ENCODE data around the gene OR10G8.
"Not testable (repeated sequence)": the region's sequence is repeated elsewhere in the genome, so short reads cannot be mapped to it uniquely, and the experiment has no call there.

Gene OR10G8, protein sequence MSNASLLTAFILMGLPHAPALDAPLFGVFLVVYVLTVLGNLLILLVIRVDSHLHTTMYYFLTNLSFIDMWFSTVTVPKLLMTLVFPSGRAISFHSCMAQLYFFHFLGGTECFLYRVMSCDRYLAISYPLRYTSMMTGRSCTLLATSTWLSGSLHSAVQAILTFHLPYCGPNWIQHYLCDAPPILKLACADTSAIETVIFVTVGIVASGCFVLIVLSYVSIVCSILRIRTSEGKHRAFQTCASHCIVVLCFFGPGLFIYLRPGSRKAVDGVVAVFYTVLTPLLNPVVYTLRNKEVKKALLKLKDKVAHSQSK

GRCh38 chr11:124026498-124026897, at the start of gene OR10G8:
OR10G8 (plus strand) TSS chr11:124026798; CDS start chr11:124029623, 2,825 bp downstream.
- no peak within 1 kb of the TSS for H3K9ac ChIP-seq (ENCODE audit: low read length)
- no peak within 1 kb of the TSS for H3K4me3 ChIP-seq (ENCODE audit: low read depth, low read length)
- no peaks in the 10 kb centered on the region for H3K4me1 ChIP-seq (ENCODE audit: control insufficient read depth, insufficient read depth, low read length)
- H3K27ac ChIP-seq (ENCODE audit: low read depth, low read length), result no peak within 1 kb of the TSS
- H3K9me3 ChIP-seq (ENCODE audit: control insufficient read depth, insufficient read depth, low read depth, low read length), result no peaks in the 10 kb centered on the region
- H3K27me3 ChIP-seq (ENCODE audit: control insufficient read depth, insufficient read depth, low read length), result no peaks in the 10 kb centered on the region
- H3K36me3 ChIP-seq (ENCODE audit: control insufficient read depth, insufficient read depth, low read length), result no peaks in the 10 kb centered on the region

GRCh38 chr11:123977731-123978347, 48.8 kb upstream of the OR10G8 start, which contains the start of gene OR10S1:
OR10S1 (minus strand) TSS chr11:123977781; CDS start chr11:123977664, 117 bp downstream.
- Histone ChIP-seq H3K9me3 (ENCODE audit: control insufficient read depth, insufficient read depth, low read depth, low read length) (no peaks in the 10 kb centered on the region; the same call in 1 of the 2 replicates), H3K9ac (ENCODE audit: low read length) (no peak within 1 kb of the TSS), H3K36me3 (ENCODE audit: control insufficient read depth, insufficient read depth, low read length) (no peaks in the 10 kb centered on the region), H3K27me3 (ENCODE audit: control insufficient read depth, insufficient read depth, low read length) (no peaks in the 10 kb centered on the region), H3K27ac (ENCODE audit: low read depth, low read length) (no peak within 1 kb of the TSS), H3K4me3 (ENCODE audit: low read depth, low read length) (no peak within 1 kb of the TSS), H3K4me1 (ENCODE audit: control insufficient read depth, insufficient read depth, low read length) (no peaks in the 10 kb centered on the region)

DNA sequence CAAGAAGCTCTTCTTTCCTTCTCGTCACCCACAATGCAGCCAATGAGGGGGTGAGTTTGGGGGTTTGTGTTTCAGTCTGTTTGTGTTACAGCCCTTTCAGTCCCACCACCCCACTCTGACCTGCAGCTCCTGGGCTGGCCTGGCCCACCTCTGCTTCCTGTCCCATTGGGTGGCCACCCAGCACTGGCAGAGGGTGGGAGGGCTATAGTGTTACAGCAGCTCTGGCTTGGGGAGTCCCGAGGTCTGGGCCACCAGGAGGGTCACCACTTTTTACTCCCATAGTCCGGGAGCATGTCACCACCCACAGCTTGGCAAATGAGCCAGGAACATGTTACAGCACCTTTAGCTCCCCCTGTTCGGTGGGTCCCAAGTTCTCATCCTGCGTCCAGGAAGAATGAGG, 47.3 kb upstream of the OR10G8 start:
- H3K4me1 ChIP-seq (ENCODE audit: control insufficient read depth, insufficient read depth, low read length), result no peaks in the 10 kb centered on the region
- no peak overlapping the region for H3K27ac ChIP-seq (ENCODE audit: low read depth, low read length)
- no peaks in the 10 kb centered on the region for H3K36me3 ChIP-seq (ENCODE audit: control insufficient read depth, insufficient read depth, low read length)
- no peaks in the 10 kb centered on the region for H3K27me3 ChIP-seq (ENCODE audit: control insufficient read depth, insufficient read depth, low read length)
- no peak overlapping the region for H3K4me3 ChIP-seq (ENCODE audit: low read depth, low read length)
- no peaks in the 10 kb centered on the region; the same call in 1 of the 2 replicates for H3K9me3 ChIP-seq (ENCODE audit: control insufficient read depth, insufficient read depth, low read depth, low read length)
- H3K9ac ChIP-seq (ENCODE audit: low read length), result no peak overlapping the region

GRCh38 chr11:123995119-123995518, 31.5 kb upstream of the OR10G8 start, which contains the start of gene OR10G6:
OR10G6 (minus strand) TSS chr11:123995161; CDS start chr11:123995161, 0 bp downstream.
- no peaks in the 10 kb centered on the region for H3K4me1 ChIP-seq (ENCODE audit: control insufficient read depth, insufficient read depth, low read length)
- no peak within 1 kb of the TSS for H3K27ac ChIP-seq (ENCODE audit: low read depth, low read length)
- no peaks in the 10 kb centered on the region for H3K27me3 ChIP-seq (ENCODE audit: control insufficient read depth, insufficient read depth, low read length)
- H3K9me3 ChIP-seq (ENCODE audit: control insufficient read depth, insufficient read depth, low read depth, low read length), result no peaks in the 10 kb centered on the region
- no peak within 1 kb of the TSS for H3K4me3 ChIP-seq (ENCODE audit: low read depth, low read length)
- no peaks in the 10 kb centered on the region for H3K36me3 ChIP-seq (ENCODE audit: control insufficient read depth, insufficient read depth, low read length)
- no peak within 1 kb of the TSS for H3K9ac ChIP-seq (ENCODE audit: low read length)

GRCh38 chr11:124012697-124013096, 13.9 kb upstream of the OR10G8 start, which contains the start of gene OR10G4:
OR10G4 (plus strand) TSS chr11:124012997; CDS start chr11:124015575, 2,578 bp downstream.
- H3K9me3 ChIP-seq (ENCODE audit: control insufficient read depth, insufficient read depth, low read depth, low read length), result no peaks in the 10 kb centered on the region
- H3K4me1 ChIP-seq (ENCODE audit: control insufficient read depth, insufficient read depth, low read length), result peaks cover 7% of the 10 kb centered on the region; the same call in 1 of the 2 replicates
- no peak within 1 kb of the TSS for H3K4me3 ChIP-seq (ENCODE audit: low read depth, low read length)
- H3K9ac ChIP-seq (ENCODE audit: low read length), result no peak within 1 kb of the TSS
- no peaks in the 10 kb centered on the region for H3K36me3 ChIP-seq (ENCODE audit: control insufficient read depth, insufficient read depth, low read length)
- H3K27ac ChIP-seq (ENCODE audit: low read depth, low read length), result no peak within 1 kb of the TSS
- no peaks in the 10 kb centered on the region for H3K27me3 ChIP-seq (ENCODE audit: control insufficient read depth, insufficient read depth, low read length)

DNA sequence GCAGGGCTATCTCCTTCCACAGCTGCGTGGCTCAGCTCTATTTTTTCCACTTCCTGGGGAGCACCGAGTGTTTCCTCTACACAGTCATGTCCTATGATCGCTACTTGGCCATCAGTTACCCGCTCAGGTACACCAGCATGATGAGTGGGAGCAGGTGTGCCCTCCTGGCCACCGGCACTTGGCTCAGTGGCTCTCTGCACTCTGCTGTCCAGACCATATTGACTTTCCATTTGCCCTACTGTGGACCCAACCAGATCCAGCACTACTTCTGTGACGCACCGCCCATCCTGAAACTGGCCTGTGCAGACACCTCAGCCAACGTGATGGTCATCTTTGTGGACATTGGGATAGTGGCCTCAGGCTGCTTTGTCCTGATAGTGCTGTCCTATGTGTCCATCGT, 10.8 kb upstream of the OR10G8 start:
- not testable (repeated sequence) for H3K9me3 ChIP-seq (ENCODE audit: control insufficient read depth, insufficient read depth, low read depth, low read length); H3K27me3 ChIP-seq (ENCODE audit: control insufficient read depth, insufficient read depth, low read length); H3K4me1 ChIP-seq (ENCODE audit: control insufficient read depth, insufficient read depth, low read length); H3K36me3 ChIP-seq (ENCODE audit: control insufficient read depth, insufficient read depth, low read length); H3K9ac ChIP-seq (ENCODE audit: low read length); H3K4me3 ChIP-seq (ENCODE audit: low read depth, low read length); H3K27ac ChIP-seq (ENCODE audit: low read depth, low read length)

- H3K4me3 ChIP-seq (ENCODE audit: low read depth, low read length), result no peak overlapping the region
- H3K4me1 ChIP-seq (ENCODE audit: control insufficient read depth, insufficient read depth, low read length), result no peaks in the 10 kb centered on the region
- no peaks in the 10 kb centered on the region for H3K27me3 ChIP-seq (ENCODE audit: control insufficient read depth, insufficient read depth, low read length)
- H3K9ac ChIP-seq (ENCODE audit: low read length), result no peak overlapping the region
- no peak overlapping the region for H3K27ac ChIP-seq (ENCODE audit: low read depth, low read length)
- H3K9me3 ChIP-seq (ENCODE audit: control insufficient read depth, insufficient read depth, low read depth, low read length), result no peaks in the 10 kb centered on the region
- H3K36me3 ChIP-seq (ENCODE audit: control insufficient read depth, insufficient read depth, low read length), result no peaks in the 10 kb centered on the region
Observed at GRCh38 chr11:124036666-124037065, 10.1 kb downstream of the OR10G8 start.

DNA sequence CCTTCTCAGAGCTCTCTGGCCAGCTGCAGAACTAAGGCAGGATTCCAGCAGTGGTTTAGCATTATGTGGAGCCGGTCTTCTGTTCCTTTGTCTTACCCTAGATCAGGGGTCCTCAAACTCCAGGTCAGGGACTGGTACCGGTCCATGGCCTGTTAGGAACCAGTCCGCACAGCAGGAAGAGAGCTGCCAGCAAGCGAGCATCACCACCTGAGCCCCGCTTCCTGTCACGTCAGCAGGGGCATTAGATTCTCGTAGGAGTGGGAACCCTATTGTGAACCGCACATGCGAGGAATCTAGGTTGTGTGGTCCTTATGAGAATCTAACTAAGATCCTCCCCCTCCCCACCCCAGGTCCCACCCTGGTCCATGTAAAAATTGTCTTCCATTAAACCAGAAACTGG, 13.0 kb downstream of the OR10G8 start:
- H3K9ac ChIP-seq (ENCODE audit: low read length), result no peak overlapping the region
- no peak overlapping the region for H3K4me3 ChIP-seq (ENCODE audit: low read depth, low read length)
- no peaks in the 10 kb centered on the region for H3K27me3 ChIP-seq (ENCODE audit: control insufficient read depth, insufficient read depth, low read length)
- no peaks in the 10 kb centered on the region for H3K36me3 ChIP-seq (ENCODE audit: control insufficient read depth, insufficient read depth, low read length)
- no peaks in the 10 kb centered on the region for H3K4me1 ChIP-seq (ENCODE audit: control insufficient read depth, insufficient read depth, low read length)
- H3K9me3 ChIP-seq (ENCODE audit: control insufficient read depth, insufficient read depth, low read depth, low read length), result no peaks in the 10 kb centered on the region
- H3K27ac ChIP-seq (ENCODE audit: low read depth, low read length), result no peak overlapping the region

GRCh38 chr11:124041254-124041653, 14.7 kb downstream of the OR10G8 start, which contains the start of gene OR10G7:
OR10G7 (minus strand) TSS chr11:124041325; CDS start chr11:124039001, 2,324 bp downstream.
- no peak within 1 kb of the TSS for H3K9ac ChIP-seq (ENCODE audit: low read length)
- H3K27ac ChIP-seq (ENCODE audit: low read depth, low read length), result no peak within 1 kb of the TSS
- H3K9me3 ChIP-seq (ENCODE audit: control insufficient read depth, insufficient read depth, low read depth, low read length), result no peaks in the 10 kb centered on the region
- H3K4me1 ChIP-seq (ENCODE audit: control insufficient read depth, insufficient read depth, low read length), result no peaks in the 10 kb centered on the region
- H3K27me3 ChIP-seq (ENCODE audit: control insufficient read depth, insufficient read depth, low read length), result no peaks in the 10 kb centered on the region
- H3K4me3 ChIP-seq (ENCODE audit: low read depth, low read length), result no peak within 1 kb of the TSS
- no peaks in the 10 kb centered on the region for H3K36me3 ChIP-seq (ENCODE audit: control insufficient read depth, insufficient read depth, low read length)

GRCh38 chr11:124043420-124043819, 16.8 kb downstream of the OR10G8 start:
- H3K9me3 ChIP-seq (ENCODE audit: control insufficient read depth, insufficient read depth, low read depth, low read length), result no peaks in the 10 kb centered on the region
- no peaks in the 10 kb centered on the region for H3K27me3 ChIP-seq (ENCODE audit: control insufficient read depth, insufficient read depth, low read length)
- H3K9ac ChIP-seq (ENCODE audit: low read length), result no peak overlapping the region
- no peaks in the 10 kb centered on the region for H3K4me1 ChIP-seq (ENCODE audit: control insufficient read depth, insufficient read depth, low read length)
- no peak overlapping the region for H3K27ac ChIP-seq (ENCODE audit: low read depth, low read length)
- H3K36me3 ChIP-seq (ENCODE audit: control insufficient read depth, insufficient read depth, low read length), result no peaks in the 10 kb centered on the region
- no peak overlapping the region for H3K4me3 ChIP-seq (ENCODE audit: low read depth, low read length)

- Histone ChIP-seq H3K9me3 (ENCODE audit: control insufficient read depth, insufficient read depth, low read depth, low read length) (no peaks in the 10 kb centered on the region), H3K4me3 (ENCODE audit: low read depth, low read length) (no peak overlapping the region), H3K27me3 (ENCODE audit: control insufficient read depth, insufficient read depth, low read length) (no peaks in the 10 kb centered on the region)
Observed at GRCh38 chr11:124050748-124051147, 24.1 kb downstream of the OR10G8 start.

More at GRCh38 chr11:124050748-124051147, 24.1 kb downstream of the OR10G8 start:
- Histone ChIP-seq H3K4me1 (ENCODE audit: control insufficient read depth, insufficient read depth, low read length) (no peaks in the 10 kb centered on the region), H3K9ac (ENCODE audit: low read length) (no peak overlapping the region), H3K27ac (ENCODE audit: low read depth, low read length) (no peak overlapping the region), H3K36me3 (ENCODE audit: control insufficient read depth, insufficient read depth, low read length) (no peaks in the 10 kb centered on the region)
